ENCODE measurements around the gene RBBP8NL.

- TF ChIP-seq CTCF (IDR thresholded peaks at IDR 0.05) = no peak
- no peak for TF ChIP-seq POLR2A (IDR thresholded peaks at IDR 0.05)
Observed at GRCh38 chr20:62470001-62470400, 42.7 kb upstream of the RBBP8NL start.
